OCI-LY7 (cell line): ENCODE data around the gene EP300.

Experiments used
- EZH2phosphoT487 ChIP-seq: fragments of 200-600 bp; sonication (generic); IDR thresholded peaks from 2 replicates; pipeline ENCODE4 v1.6.1; 2018; ENCODE audit warnings: low read depth, borderline replicate concordance, mild to moderate bottlenecking, mixed run types, antibody characterized with exemption, low read length, moderate library complexity, mixed read lengths
- TF ChIP-seq, protein P1 (sequence below): fragments of 200-600 bp; sonication (generic); conservative IDR thresholded peaks from 2 replicates; pipeline ENCODE4 v1.5.1; 2014; ENCODE audit warnings: mild to moderate bottlenecking, antibody characterized with exemption, low read length, moderate library complexity, mixed read lengths

DNA sequence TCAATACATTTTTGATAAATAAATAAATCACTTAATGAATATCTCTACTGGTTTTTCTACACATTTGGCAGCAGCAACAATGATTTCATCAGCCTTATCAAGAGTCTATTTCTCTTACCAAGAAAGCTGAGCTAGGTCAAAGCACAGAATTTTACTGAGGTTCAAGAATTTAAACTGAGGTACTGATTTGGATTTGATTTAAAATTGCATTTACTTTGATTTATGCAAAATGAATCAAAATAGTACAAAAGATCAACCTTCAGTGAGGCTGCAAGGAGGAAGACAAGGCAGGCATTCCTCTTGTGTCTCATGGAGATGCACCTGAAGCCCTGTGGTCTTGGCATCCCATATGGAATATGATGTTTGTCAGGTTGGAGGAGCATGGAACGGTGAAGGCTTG is 15.5 kb upstream of the EP300 start:
- TF ChIP-seq, protein P1, sequence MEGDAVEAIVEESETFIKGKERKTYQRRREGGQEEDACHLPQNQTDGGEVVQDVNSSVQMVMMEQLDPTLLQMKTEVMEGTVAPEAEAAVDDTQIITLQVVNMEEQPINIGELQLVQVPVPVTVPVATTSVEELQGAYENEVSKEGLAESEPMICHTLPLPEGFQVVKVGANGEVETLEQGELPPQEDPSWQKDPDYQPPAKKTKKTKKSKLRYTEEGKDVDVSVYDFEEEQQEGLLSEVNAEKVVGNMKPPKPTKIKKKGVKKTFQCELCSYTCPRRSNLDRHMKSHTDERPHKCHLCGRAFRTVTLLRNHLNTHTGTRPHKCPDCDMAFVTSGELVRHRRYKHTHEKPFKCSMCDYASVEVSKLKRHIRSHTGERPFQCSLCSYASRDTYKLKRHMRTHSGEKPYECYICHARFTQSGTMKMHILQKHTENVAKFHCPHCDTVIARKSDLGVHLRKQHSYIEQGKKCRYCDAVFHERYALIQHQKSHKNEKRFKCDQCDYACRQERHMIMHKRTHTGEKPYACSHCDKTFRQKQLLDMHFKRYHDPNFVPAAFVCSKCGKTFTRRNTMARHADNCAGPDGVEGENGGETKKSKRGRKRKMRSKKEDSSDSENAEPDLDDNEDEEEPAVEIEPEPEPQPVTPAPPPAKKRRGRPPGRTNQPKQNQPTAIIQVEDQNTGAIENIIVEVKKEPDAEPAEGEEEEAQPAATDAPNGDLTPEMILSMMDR: no peak
- TF ChIP-seq EZH2phosphoT487: no peak
